ENCODE data around the gene RARA.

DNA sequence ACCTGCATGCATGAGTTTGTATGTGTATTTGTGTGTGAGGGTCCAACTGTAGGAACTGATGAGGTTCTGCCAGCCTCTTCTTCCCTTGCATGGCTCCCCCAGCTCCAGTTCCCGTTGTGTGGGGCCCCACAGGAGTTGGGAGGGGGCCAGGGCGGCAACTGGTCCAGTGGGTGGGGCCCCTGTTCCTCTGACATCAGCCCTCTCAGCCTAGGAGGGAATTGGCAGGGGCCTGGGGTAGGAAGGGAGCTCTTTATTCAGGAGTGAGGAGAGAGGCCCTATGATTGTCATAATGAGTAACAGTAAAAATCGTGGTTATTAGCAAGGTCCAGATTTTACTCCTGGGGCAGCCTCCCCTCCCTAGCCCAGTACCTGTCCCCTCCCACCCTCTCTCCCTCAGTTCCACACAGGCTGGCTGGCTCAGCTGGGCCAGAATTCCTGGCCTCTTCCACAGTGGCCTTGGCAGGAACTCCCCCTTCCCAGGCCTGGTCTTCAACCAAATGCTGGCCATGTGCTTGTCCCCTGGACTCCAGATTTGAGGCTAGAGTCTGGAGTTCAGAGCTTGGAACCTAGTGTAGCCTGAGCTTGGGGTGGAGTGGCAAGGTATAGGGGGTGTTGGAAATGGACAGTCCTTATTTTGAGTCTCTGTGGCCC is 18.9 kb downstream of the RARA start:
- TF ChIP-seq, protein P1, sequence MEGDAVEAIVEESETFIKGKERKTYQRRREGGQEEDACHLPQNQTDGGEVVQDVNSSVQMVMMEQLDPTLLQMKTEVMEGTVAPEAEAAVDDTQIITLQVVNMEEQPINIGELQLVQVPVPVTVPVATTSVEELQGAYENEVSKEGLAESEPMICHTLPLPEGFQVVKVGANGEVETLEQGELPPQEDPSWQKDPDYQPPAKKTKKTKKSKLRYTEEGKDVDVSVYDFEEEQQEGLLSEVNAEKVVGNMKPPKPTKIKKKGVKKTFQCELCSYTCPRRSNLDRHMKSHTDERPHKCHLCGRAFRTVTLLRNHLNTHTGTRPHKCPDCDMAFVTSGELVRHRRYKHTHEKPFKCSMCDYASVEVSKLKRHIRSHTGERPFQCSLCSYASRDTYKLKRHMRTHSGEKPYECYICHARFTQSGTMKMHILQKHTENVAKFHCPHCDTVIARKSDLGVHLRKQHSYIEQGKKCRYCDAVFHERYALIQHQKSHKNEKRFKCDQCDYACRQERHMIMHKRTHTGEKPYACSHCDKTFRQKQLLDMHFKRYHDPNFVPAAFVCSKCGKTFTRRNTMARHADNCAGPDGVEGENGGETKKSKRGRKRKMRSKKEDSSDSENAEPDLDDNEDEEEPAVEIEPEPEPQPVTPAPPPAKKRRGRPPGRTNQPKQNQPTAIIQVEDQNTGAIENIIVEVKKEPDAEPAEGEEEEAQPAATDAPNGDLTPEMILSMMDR (IDR thresholded peaks at IDR 0.05) = no peak
- no peak for TF ChIP-seq POLR2A (IDR thresholded peaks at IDR 0.05)
